ENCODE results near the gene RNF144B.

Gene RNF144B

DNA sequence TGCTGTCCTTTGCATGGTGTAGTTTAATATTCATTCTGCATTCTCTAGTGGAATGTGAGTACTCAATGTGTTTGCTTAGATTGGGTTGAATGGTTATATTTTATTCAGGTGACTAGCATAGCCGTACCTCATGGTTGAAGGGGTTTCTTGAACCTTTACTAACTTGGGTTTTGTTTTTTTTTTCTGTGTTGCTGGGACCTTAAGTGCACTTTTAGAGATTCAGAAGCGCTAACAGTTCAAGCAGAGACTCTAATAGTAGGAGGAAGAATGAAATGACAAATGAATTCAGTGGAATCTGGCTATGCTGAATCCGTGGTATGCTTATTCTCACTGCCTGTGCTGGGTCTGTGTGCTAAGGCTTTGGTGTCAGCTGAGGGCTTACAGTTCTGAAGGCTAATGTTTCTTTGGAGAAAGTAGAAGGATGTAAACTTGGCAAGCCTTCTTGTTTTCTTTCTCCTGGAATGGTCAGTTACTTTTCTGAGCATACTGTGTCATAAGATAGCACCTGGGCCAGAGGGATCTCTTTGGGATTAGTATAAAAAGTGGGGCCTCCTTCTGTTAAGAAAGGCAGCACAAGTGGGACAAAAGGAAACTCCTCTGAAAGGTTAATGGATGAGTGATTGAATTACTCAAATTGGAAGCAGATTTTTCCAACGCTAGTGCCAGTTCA, 28.7 kb downstream of the RNF144B start:
- Histone ChIP-seq H3K36me3 (ENCODE audit: control insufficient read depth, insufficient read depth, low read length) (no peaks in the 10 kb centered on the region), H3K4me3 (ENCODE audit: low read length) (no peak overlapping the region), H3K27ac (ENCODE audit: low read length) (no peak overlapping the region), H3K27me3 (ENCODE audit: control insufficient read depth, insufficient read depth, low read length) (peaks cover 1% of the 10 kb centered on the region; the same call in 1 of the 2 replicates), H3K9me3 (ENCODE audit: control insufficient read depth, insufficient read depth, low read length) (no peaks in the 10 kb centered on the region), H3K4me1 (ENCODE audit: control insufficient read depth, insufficient read depth, low read length) (no peaks in the 10 kb centered on the region)
- DNase-seq (ENCODE audit: low read depth, low spot score) = no peak
- no CpG with 5 or more reads among the region's 4 CpGs for WGBS (ENCODE audit: insufficient coverage, insufficient read length)

DNA sequence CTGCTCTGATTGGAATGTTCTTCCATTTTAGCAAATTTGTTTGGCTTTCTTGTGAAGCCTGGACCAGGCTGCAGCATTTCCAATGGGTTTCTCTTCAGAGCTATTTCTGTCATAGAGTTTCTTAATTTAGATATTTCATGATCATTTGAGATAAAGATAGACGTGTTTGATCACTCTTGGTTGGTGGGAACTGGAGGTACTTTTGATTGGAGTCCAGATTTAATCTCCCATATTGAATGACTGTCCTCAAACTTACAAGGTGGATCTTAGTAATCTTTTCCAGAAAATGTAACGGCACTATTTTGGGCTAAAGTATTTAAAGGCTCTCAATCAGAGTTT, 29.2 kb downstream of the RNF144B start:
- no peak overlapping the region for H3K27ac ChIP-seq (ENCODE audit: low read length)
- DNase-seq (ENCODE audit: low read depth, low spot score) = no peak
- H3K4me1 ChIP-seq (ENCODE audit: control insufficient read depth, insufficient read depth, low read length) = no peaks in the 10 kb centered on the region
- no peaks in the 10 kb centered on the region for H3K36me3 ChIP-seq (ENCODE audit: control insufficient read depth, insufficient read depth, low read length)
- peaks cover 1% of the 10 kb centered on the region; the same call in 1 of the 2 replicates for H3K27me3 ChIP-seq (ENCODE audit: control insufficient read depth, insufficient read depth, low read length)
- no peaks in the 10 kb centered on the region for H3K9me3 ChIP-seq (ENCODE audit: control insufficient read depth, insufficient read depth, low read length)
- H3K4me3 ChIP-seq (ENCODE audit: low read length) = no peak overlapping the region
- no CpG with 5 or more reads among the region's 2 CpGs for WGBS (ENCODE audit: insufficient coverage, insufficient read length)

DNA sequence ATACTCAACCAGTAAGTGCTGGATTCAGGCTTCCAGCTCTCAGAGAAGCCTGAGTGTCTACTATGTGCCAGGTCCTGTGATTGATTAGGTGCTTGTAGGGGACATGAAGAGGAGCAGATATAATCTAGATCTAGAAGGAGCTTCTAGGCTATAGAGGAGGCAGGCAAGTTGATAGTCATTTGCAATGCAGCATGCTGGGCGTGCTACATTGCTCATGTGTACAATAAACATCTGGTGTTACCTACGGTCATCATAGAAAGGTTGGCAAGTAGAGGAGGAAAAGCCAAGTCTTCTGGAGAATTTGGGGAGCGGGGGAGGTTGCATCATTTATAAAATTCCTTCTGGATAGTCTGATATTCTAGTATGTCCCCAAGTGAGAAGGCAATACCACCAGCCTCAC, 33.2 kb downstream of the RNF144B start:
- Histone ChIP-seq H3K27ac (ENCODE audit: low read length) (no peak overlapping the region), H3K4me3 (ENCODE audit: low read length) (no peak overlapping the region), H3K9me3 (ENCODE audit: control insufficient read depth, insufficient read depth, low read length) (no peaks in the 10 kb centered on the region), H3K4me1 (ENCODE audit: control insufficient read depth, insufficient read depth, low read length) (0 out of 2 replicates have a peak, but pooled peaks cover 2% of the 10 kb centered on the region), H3K27me3 (ENCODE audit: control insufficient read depth, insufficient read depth, low read length) (peaks cover 1% of the 10 kb centered on the region; the same call in 1 of the 2 replicates), H3K36me3 (ENCODE audit: control insufficient read depth, insufficient read depth, low read length) (no peaks in the 10 kb centered on the region)
- no CpG with 5 or more reads among the region's 3 CpGs for WGBS (ENCODE audit: insufficient coverage, insufficient read length)
- DNase-seq (ENCODE audit: low read depth, low spot score) = no peak

DNA sequence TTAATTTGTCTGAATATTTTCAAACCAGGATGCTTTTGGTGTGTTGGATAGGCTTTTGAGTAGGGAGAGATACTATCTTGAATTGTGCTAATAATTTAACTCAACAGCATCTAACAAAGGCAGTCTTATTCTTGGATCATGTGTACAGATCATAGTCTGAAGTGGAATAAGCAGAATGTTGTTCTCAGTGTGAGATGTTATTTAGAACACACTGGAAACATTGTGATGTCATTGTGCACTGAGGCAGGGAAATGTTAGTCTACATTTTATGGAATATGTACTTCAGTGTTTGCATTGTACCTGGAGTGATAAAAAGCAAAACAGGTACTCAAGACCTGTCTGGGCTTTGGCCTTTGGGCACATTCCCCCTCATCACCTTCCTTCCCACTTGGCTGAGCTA, 35.0 kb downstream of the RNF144B start:
- Histone ChIP-seq H3K4me1 (ENCODE audit: control insufficient read depth, insufficient read depth, low read length) (0 out of 2 replicates have a peak, but pooled peaks cover 2% of the 10 kb centered on the region), H3K27ac (ENCODE audit: low read length) (no peak overlapping the region), H3K9me3 (ENCODE audit: control insufficient read depth, insufficient read depth, low read length) (no peaks in the 10 kb centered on the region), H3K4me3 (ENCODE audit: low read length) (no peak overlapping the region), H3K27me3 (ENCODE audit: control insufficient read depth, insufficient read depth, low read length) (peaks cover 1% of the 10 kb centered on the region; the same call in 1 of the 2 replicates), H3K36me3 (ENCODE audit: control insufficient read depth, insufficient read depth, low read length) (no peaks in the 10 kb centered on the region)
- DNase-seq (ENCODE audit: low read depth, low spot score) = no peak

DNA sequence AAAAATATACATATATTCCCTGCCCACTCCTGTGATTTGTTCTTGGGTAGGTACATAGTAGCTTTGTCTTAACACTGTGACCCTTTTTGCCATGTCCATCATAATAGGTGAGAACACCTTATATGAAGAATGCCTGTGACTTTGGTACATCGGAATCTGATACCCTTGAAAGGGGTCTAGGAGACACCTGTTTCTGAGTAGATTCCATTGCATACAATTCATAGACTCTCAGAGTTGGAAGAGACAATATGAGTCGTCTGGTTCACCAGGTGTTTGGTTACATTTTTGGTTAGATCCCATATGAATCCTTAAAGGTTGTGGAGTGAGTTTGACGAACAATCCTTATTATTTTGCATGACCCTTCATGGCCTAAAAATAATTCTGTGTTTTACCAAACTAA, 36.3 kb downstream of the RNF144B start:
- Histone ChIP-seq H3K4me3 (ENCODE audit: low read length) (no peak overlapping the region), H3K36me3 (ENCODE audit: control insufficient read depth, insufficient read depth, low read length) (no peaks in the 10 kb centered on the region), H3K27ac (ENCODE audit: low read length) (no peak overlapping the region), H3K4me1 (ENCODE audit: control insufficient read depth, insufficient read depth, low read length) (0 out of 2 replicates have a peak, but pooled peaks cover 2% of the 10 kb centered on the region), H3K9me3 (ENCODE audit: control insufficient read depth, insufficient read depth, low read length) (no peaks in the 10 kb centered on the region), H3K27me3 (ENCODE audit: control insufficient read depth, insufficient read depth, low read length) (peaks cover 1% of the 10 kb centered on the region; the same call in 1 of the 2 replicates)
- no peak for DNase-seq (ENCODE audit: low read depth, low spot score)
- WGBS (ENCODE audit: insufficient coverage, insufficient read length) = no CpG with 5 or more reads among the region's 3 CpGs

GRCh38 chr6:18424201-18424600, 37.1 kb downstream of the RNF144B start:
- no peak for DNase-seq (ENCODE audit: low read depth, low spot score)
- Histone ChIP-seq H3K36me3 (ENCODE audit: control insufficient read depth, insufficient read depth, low read length) (no peaks in the 10 kb centered on the region), H3K9me3 (ENCODE audit: control insufficient read depth, insufficient read depth, low read length) (no peaks in the 10 kb centered on the region), H3K4me3 (ENCODE audit: low read length) (no peak overlapping the region), H3K4me1 (ENCODE audit: control insufficient read depth, insufficient read depth, low read length) (0 out of 2 replicates have a peak, but pooled peaks cover 2% of the 10 kb centered on the region), H3K27ac (ENCODE audit: low read length) (no peak overlapping the region), H3K27me3 (ENCODE audit: control insufficient read depth, insufficient read depth, low read length) (no peaks in the 10 kb centered on the region)
- WGBS (ENCODE audit: insufficient coverage, insufficient read length) = no CpG with 5 or more reads among the region's 2 CpGs

DNA sequence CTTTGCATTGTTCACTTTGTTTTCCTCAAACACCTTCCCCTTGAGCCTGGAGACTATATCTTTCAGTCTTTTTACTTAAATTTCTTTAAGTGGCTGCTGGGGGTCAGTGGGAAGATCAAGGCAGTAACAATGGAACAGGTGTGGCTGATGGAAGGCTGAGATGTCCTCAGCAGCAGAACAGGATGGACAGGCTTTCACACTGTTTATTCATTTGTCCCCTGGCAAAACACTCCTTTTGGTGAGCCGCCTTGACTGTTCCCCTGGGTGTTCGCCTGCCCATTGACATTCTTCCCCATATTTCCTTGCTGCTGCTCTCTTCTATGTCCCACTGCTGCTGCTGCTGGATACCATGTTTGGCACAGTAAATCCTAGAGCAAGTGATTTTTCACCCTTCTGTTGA, 38.1 kb downstream of the RNF144B start:
- H3K27me3 ChIP-seq (ENCODE audit: control insufficient read depth, insufficient read depth, low read length) = no peaks in the 10 kb centered on the region
- no peak for DNase-seq (ENCODE audit: low read depth, low spot score)
- WGBS (ENCODE audit: insufficient coverage, insufficient read length) = no CpG with 5 or more reads among the region's 2 CpGs
- no peak overlapping the region for H3K4me3 ChIP-seq (ENCODE audit: low read length)
- no peaks in the 10 kb centered on the region for H3K9me3 ChIP-seq (ENCODE audit: control insufficient read depth, insufficient read depth, low read length)
- H3K4me1 ChIP-seq (ENCODE audit: control insufficient read depth, insufficient read depth, low read length) = 0 out of 2 replicates have a peak, but pooled peaks cover 2% of the 10 kb centered on the region
- H3K27ac ChIP-seq (ENCODE audit: low read length) = no peak overlapping the region
- no peaks in the 10 kb centered on the region for H3K36me3 ChIP-seq (ENCODE audit: control insufficient read depth, insufficient read depth, low read length)

DNA sequence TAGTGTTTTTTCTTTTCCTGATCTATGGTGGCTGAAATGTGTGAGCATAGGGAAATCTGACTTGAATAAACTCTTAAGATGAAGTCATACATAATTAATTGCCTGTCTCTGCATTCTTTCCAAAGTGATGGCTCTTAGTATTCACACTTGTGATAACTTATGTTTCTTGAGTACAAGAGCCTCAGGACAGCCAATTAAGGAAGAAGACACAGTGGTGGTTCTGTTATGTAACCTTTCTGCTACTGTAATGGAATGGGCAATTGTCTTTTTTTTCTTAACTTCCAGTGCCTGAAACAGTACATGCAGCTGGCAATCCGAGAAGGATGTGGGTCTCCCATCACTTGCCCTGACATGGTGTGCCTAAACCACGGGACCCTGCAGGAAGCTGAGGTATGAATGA, 40.1 kb downstream of the RNF144B start:
- Histone ChIP-seq H3K9me3 (ENCODE audit: control insufficient read depth, insufficient read depth, low read length) (no peaks in the 10 kb centered on the region), H3K27ac (ENCODE audit: low read length) (no peak overlapping the region), H3K36me3 (ENCODE audit: control insufficient read depth, insufficient read depth, low read length) (no peaks in the 10 kb centered on the region), H3K27me3 (ENCODE audit: control insufficient read depth, insufficient read depth, low read length) (no peaks in the 10 kb centered on the region), H3K4me3 (ENCODE audit: low read length) (no peak overlapping the region), H3K4me1 (ENCODE audit: control insufficient read depth, insufficient read depth, low read length) (peaks cover 2% of the 10 kb centered on the region; the same call in 1 of the 2 replicates)
- WGBS (ENCODE audit: insufficient coverage, insufficient read length) = no CpG with 5 or more reads among the region's 2 CpGs
- DNase-seq (ENCODE audit: low read depth, low spot score) = no peak

GRCh38 chr6:18429655-18430297, 42.6 kb downstream of the RNF144B start:
- no peak for DNase-seq (ENCODE audit: low read depth, low spot score)
- H3K36me3 ChIP-seq (ENCODE audit: control insufficient read depth, insufficient read depth, low read length) = no peaks in the 10 kb centered on the region
- H3K27me3 ChIP-seq (ENCODE audit: control insufficient read depth, insufficient read depth, low read length) = no peaks in the 10 kb centered on the region
- peaks cover 1% of the 10 kb centered on the region; the same call in 1 of the 2 replicates for H3K4me1 ChIP-seq (ENCODE audit: control insufficient read depth, insufficient read depth, low read length)
- no peak overlapping the region for H3K27ac ChIP-seq (ENCODE audit: low read length)
- no peak overlapping the region for H3K4me3 ChIP-seq (ENCODE audit: low read length)
- no peaks in the 10 kb centered on the region for H3K9me3 ChIP-seq (ENCODE audit: control insufficient read depth, insufficient read depth, low read length)
- WGBS (ENCODE audit: insufficient coverage, insufficient read length) = no CpG with 5 or more reads among the region's 4 CpGs

DNA sequence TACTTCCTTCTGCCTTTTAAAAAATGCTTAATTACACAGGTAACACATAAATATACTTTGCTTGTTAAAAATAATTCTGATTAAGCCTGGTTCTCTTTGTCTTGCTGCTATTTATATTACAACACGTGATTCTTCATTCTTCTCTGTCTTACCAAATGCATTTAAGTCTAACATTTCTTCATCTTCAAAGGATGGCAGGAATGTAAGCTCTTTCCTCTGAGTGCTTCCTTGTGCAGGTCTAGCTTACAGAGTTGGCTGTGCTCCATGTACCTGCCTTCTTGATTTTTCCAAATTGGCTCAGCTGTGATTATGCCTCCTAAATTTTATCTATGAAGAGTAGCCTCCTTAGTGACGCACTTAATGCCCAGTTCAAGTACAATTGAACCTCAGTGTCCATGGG, 44.4 kb downstream of the RNF144B start:
- H3K9me3 ChIP-seq (ENCODE audit: control insufficient read depth, insufficient read depth, low read length) = no peaks in the 10 kb centered on the region
- H3K36me3 ChIP-seq (ENCODE audit: control insufficient read depth, insufficient read depth, low read length) = no peaks in the 10 kb centered on the region
- no CpG with 5 or more reads among the region's 2 CpGs for WGBS (ENCODE audit: insufficient coverage, insufficient read length)
- H3K27ac ChIP-seq (ENCODE audit: low read length) = no peak overlapping the region
- peaks cover 1% of the 10 kb centered on the region; the same call in 1 of the 2 replicates for H3K4me1 ChIP-seq (ENCODE audit: control insufficient read depth, insufficient read depth, low read length)
- no peak overlapping the region for H3K4me3 ChIP-seq (ENCODE audit: low read length)
- no peaks in the 10 kb centered on the region for H3K27me3 ChIP-seq (ENCODE audit: control insufficient read depth, insufficient read depth, low read length)
- DNase-seq (ENCODE audit: low read depth, low spot score) = no peak

GRCh38 chr6:18432180-18432579, 45.0 kb downstream of the RNF144B start:
- no peak for DNase-seq (ENCODE audit: low read depth, low spot score)
- Histone ChIP-seq H3K4me1 (ENCODE audit: control insufficient read depth, insufficient read depth, low read length) (peaks cover 1% of the 10 kb centered on the region; the same call in 1 of the 2 replicates), H3K36me3 (ENCODE audit: control insufficient read depth, insufficient read depth, low read length) (no peaks in the 10 kb centered on the region), H3K4me3 (ENCODE audit: low read length) (no peak overlapping the region), H3K9me3 (ENCODE audit: control insufficient read depth, insufficient read depth, low read length) (no peaks in the 10 kb centered on the region), H3K27ac (ENCODE audit: low read length) (no peak overlapping the region), H3K27me3 (ENCODE audit: control insufficient read depth, insufficient read depth, low read length) (no peaks in the 10 kb centered on the region)
- WGBS (ENCODE audit: insufficient coverage, insufficient read length) = no CpG with 5 or more reads among the region's 3 CpGs

All from iPS DF 6.9 (cell line).